GM19240 (cell line): ENCODE measurements around the gene BAG1.

ENCODE experiments used
- DNase-seq: peaks from one replicate; pipeline ENCODE4 v3.0.0; 2011; ENCODE audit warnings: low spot score; ENCODE audit not compliant: insufficient read length

BAG1 gene

DNA sequence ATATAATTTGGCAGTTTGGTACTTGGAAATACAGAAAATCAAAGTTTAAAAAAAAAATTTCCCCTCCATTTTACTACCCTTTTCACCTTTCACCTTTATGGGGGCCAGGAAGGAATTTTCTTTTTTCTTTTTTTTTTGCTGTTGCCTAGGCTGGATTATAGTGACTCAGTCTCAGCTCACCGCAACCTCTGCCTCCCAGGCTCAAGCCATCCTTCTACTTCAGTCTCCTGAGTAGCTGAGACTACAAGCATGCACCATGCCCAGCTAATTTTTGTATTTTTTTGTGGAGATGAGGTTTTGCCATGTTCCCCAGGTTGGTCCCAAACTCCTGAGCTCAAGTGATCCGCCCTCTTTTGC, 9.4 kb upstream of the BAG1 start:
- no peak for DNase-seq

- DNase-seq, result no peak
Measured at GRCh38 chr9:33273266-33273971, 8.9 kb upstream of the BAG1 start.

DNA sequence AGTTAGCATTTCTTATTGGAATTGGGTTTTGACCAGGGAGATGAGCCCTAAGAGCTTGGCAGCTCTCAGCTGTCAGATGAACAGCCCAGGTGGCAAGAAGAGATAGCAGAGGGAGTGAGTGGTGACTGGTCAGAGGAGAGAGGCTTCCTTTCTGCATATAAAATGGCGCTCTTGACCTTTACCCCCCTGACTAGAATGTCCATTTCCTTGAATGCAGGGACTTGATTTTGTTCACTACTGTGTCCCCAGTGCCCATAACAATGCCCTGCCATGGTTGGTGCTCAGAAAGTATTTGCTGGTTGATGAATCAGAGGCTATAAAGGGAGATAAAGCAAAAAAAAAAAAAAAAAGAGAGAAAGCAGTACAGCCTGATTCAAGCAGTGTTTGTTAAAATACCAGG, 7.6 kb upstream of the BAG1 start:
- no peak for DNase-seq

DNA sequence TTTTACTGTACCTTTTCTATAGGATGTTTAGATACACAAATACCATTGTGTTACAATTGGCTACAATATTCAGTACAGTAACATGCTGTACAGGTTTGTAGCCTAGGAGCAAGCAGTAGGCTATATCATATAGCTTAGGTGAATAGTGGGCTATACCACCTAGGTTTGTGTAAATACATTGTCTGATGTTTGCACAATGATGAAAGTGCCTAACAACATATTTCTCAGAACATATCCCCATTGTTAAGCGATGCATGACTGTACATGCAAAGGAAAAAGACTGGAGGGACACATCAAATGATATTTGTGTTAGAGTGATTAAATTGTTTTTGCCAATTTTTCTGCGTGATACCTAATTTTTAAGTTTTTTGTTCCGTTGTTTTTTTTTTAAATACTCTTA, 5.6 kb upstream of the BAG1 start:
- no peak for DNase-seq

GRCh38 chr9:33267151-33267767, 2.8 kb upstream of the BAG1 start:
- DNase-seq, result no peak

GRCh38 chr9:33265211-33265865, 830 bp upstream of the BAG1 start:
- no peak for DNase-seq

- DNase-seq, result peak; percentile 28
Measured at GRCh38 chr9:33264003-33264472, 470 bp downstream of the BAG1 start.

GRCh38 chr9:33263131-33264002, 1.1 kb downstream of the BAG1 start:
- no peak for DNase-seq

GRCh38 chr9:33260372-33260771, 4.1 kb downstream of the BAG1 start:
- no peak for DNase-seq

GRCh38 chr9:33257276-33257675, 7.2 kb downstream of the BAG1 start:
- no peak for DNase-seq

GRCh38 chr9:33256236-33256635, 8.3 kb downstream of the BAG1 start:
- DNase-seq, result no peak

- no peak for DNase-seq
Measured at GRCh38 chr9:33255471-33255870, 9.0 kb downstream of the BAG1 start.

- no peak for DNase-seq
Measured at GRCh38 chr9:33255014-33255413, 9.5 kb downstream of the BAG1 start.

- DNase-seq, result no peak
Measured at GRCh38 chr9:33254211-33254610, 10.3 kb downstream of the BAG1 start.

DNA sequence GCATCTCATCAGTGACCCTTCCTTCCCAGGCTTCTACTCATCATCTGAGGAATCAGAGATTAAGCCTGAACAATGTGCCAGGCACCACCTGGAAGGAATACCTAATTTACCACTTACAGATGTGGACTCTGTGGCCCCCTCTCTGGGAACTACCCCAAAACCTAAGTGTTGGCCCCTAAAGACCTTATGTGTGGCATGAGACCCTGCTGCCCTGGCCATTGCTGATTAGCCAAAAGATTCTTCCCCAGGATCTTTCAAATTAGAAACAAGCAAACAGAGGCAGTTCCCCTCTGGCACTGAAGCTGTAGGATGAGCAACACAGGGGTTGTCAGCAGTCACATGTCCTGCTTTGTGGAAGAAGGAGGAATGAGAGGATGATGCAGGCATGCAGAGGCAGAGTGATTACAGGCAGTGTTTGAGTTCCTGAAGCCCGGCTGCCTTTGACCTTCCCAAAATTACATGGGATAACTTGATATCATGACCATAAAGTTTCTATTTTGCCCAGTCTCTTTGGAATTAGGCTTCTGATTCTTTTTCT, 14.0 kb downstream of the BAG1 start:
- no peak for DNase-seq

DNA sequence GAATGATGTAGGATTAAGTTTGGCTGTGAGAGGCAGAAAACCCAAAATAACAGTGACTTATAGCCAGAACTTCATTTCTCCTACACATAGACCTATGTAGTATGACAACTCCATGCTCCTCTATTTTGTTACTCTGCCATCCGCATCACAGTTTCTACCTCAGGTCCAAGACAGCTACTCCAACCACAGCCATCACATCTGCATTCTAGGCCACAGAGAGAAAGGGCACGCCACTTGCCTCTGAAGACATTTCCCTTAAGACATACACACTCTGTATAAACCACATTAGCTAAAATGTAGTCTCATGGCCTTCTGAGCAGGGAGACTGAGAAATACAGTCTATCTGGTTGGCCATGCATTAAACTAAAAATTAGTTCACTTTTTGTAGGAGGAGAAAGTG, 14.5 kb downstream of the BAG1 start:
- DNase-seq, result no peak

DNA sequence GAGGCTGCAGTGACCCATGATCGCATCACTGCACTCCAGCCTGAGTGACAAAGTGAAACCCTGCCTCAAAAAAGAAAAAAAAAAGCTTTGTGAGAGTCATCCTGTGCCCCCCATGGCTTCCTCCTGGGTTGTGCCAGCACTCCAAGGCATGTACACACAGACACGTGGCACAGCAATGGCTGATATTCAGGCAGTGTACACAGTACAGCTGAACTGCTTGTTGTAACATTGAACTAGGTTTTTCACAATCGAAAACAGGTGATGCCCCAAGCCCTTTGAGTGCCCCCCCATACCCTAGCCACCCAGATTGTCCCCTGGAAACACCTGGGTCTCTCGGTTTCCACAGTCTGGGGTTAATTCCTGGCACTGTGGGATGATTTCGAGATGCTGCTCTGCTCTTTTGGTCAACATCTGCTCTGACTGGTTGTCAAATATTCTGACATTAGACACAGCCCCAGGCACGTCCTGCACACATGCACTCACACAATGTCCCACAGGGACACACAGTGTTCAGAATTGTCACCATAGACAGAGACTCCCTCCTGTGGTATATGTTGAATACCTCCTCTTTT, 15.3 kb downstream of the BAG1 start:
- no peak for DNase-seq

DNA sequence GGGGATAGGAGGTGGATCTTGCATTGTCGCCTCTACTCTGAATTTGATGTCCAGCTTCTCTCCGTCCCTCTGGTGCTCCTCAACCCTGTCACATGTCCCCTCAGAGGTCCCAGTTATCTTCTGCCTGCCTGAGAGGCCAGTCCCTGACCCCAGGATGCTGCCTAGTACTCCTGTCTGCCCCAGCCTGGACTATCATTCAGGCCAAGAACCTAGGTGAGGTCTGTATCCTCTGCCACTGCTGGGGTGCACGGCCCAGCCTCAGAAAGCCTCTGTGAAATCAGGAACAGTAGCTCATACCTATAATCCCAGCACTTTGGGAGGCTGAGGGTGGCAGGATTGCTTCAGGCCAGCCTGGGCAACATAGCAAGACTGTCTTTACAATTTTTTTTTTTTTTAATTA, 15.9 kb downstream of the BAG1 start:
- DNase-seq, result no peak

GRCh38 chr9:33246269-33246860, 18.1 kb downstream of the BAG1 start:
- no peak for DNase-seq

- DNase-seq, result no peak
Measured at GRCh38 chr9:33245341-33245740, 19.2 kb downstream of the BAG1 start.
